ENCODE data around the gene DYNC1LI2. TPM values are rescaled to one million over a fixed set of nuclear protein-coding genes. Genes with fewer than 3 reads are reported as not detected.

The DYNC1LI2 gene
- total RNA-seq, 4 donors from 2014 or later: 102 to 212 (median 137) TPM

DNA sequence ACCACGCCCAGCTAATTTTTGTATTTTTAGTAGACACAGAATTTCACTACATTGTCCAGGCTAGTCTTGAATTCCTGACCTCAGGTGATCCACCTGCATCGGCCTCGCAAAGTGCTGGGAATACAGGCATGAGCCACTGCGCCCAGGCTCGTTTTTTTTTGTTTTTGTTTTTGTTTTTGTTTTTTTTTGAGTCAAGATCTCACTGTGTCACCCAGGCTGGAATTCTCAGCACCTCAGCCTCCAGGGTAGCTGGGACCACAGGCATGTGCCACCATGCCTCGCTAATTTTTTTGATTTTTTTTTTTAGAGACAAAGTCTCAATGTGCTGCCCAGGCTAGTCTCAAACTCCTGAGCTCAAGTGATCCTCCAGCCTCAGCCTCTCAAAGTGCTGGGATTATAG, 37.3 kb downstream of the DYNC1LI2 start:
- no peaks in the 10 kb centered on the region for H3K9me3 ChIP-seq
- peaks cover 4% of the 10 kb centered on the region for H3K4me1 ChIP-seq
- no peak overlapping the region for H3K4me3 ChIP-seq
- DNase-seq (ENCODE audit: low spot score in 2 of 2): no peak
- TF ChIP-seq, protein P1, sequence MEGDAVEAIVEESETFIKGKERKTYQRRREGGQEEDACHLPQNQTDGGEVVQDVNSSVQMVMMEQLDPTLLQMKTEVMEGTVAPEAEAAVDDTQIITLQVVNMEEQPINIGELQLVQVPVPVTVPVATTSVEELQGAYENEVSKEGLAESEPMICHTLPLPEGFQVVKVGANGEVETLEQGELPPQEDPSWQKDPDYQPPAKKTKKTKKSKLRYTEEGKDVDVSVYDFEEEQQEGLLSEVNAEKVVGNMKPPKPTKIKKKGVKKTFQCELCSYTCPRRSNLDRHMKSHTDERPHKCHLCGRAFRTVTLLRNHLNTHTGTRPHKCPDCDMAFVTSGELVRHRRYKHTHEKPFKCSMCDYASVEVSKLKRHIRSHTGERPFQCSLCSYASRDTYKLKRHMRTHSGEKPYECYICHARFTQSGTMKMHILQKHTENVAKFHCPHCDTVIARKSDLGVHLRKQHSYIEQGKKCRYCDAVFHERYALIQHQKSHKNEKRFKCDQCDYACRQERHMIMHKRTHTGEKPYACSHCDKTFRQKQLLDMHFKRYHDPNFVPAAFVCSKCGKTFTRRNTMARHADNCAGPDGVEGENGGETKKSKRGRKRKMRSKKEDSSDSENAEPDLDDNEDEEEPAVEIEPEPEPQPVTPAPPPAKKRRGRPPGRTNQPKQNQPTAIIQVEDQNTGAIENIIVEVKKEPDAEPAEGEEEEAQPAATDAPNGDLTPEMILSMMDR (IDR thresholded peaks at IDR 0.05): no peak
- no peak for TF ChIP-seq POLR2AphosphoS5 (IDR thresholded peaks at IDR 0.05)
- no peak for TF ChIP-seq POLR2A (IDR thresholded peaks at IDR 0.05)
- TF ChIP-seq EP300 (IDR thresholded peaks at IDR 0.05): no peak
- peaks cover 5% of the 10 kb centered on the region for H3K36me3 ChIP-seq
- 42% methylated on average over 6 of the region's 6 CpGs for WGBS
- H3K27me3 ChIP-seq: no peaks in the 10 kb centered on the region
- no peak overlapping the region for H3K27ac ChIP-seq

DNA sequence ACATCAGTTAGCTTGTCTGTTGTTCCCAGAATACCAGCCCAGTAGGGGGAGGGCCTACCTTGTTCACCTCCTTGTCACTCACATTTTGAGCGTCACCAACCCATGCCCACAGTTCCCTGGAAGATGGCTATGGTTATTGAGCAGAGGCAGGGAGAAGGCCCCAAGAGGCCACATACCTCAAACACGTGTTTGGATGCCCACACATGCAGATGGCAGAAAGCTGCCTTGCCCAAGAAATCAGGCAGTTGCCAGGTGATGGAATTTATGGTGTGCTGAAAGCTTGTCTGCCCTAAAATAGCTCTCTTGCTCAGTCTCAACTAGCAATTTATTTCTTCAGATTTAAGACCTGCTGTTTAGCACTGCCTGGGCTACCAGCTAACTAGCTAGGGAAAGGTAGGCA, 38.3 kb downstream of the DYNC1LI2 start:
- peak in 1 of 2 donors; percentile 38 for DNase-seq (ENCODE audit: low spot score in 2 of 2)
- WGBS: 36% methylated on average over 2 of the region's 2 CpGs
- Histone ChIP-seq H3K4me3 (no peak overlapping the region), H3K4me1 (peaks cover 4% of the 10 kb centered on the region), H3K27me3 (no peaks in the 10 kb centered on the region), H3K9me3 (no peaks in the 10 kb centered on the region), H3K27ac (no peak overlapping the region), H3K36me3 (peaks cover 3% of the 10 kb centered on the region)
- TF ChIP-seq EP300 (IDR thresholded peaks at IDR 0.05) (no peak), POLR2A (IDR thresholded peaks at IDR 0.05) (no peak), POLR2AphosphoS5 (IDR thresholded peaks at IDR 0.05) (no peak)
- TF ChIP-seq, protein P1 (IDR thresholded peaks at IDR 0.05): no peak

DNA sequence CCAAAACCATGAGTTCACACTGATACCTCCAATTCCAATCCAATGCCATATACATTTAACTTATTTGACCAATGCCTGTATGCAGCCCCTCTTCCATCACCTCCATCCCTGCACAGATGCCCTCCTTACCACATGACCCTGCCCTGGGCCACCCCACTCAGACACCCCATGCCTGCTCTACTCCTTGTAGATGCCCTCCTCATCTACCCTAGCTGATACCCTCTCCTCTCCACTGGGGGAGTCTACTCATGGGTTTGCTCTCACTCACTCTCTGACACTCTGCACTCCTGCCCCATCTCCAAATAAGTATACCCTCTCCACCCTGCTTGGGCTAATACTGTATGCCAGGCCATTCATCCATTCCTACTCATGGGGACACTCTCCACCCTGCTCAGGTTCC, 38.9 kb downstream of the DYNC1LI2 start:
- Histone ChIP-seq H3K27me3 (no peaks in the 10 kb centered on the region), H3K4me1 (peaks cover 5% of the 10 kb centered on the region), H3K36me3 (no peaks in the 10 kb centered on the region), H3K27ac (no peak overlapping the region), H3K9me3 (no peaks in the 10 kb centered on the region), H3K4me3 (no peak overlapping the region)
- no peak for DNase-seq (ENCODE audit: low spot score in 2 of 2)
- TF ChIP-seq, protein P1 (IDR thresholded peaks at IDR 0.05): no peak
- TF ChIP-seq POLR2A (IDR thresholded peaks at IDR 0.05): no peak
- TF ChIP-seq POLR2AphosphoS5 (IDR thresholded peaks at IDR 0.05): no peak
- no peak for TF ChIP-seq EP300 (IDR thresholded peaks at IDR 0.05)

DNA sequence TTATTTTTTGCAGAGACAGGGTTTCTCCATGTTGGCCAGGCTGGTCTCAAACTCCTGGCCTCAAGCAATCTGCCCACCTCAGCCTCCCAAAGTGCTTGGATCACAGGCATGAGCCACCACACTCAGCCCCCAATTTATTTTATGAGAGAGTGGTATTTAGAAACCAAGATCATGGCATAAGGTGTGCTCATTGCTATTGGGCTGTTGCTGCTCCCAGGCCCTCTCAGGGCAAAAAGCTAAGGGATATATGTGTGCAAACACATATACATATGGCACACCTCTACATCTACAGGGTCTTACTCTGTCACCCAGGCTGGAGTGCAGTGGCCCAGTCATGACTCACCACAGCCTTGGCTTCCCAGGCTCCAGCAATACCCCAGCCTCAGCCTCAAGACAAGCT, 39.8 kb downstream of the DYNC1LI2 start:
- Histone ChIP-seq H3K27ac (no peak overlapping the region), H3K9me3 (no peaks in the 10 kb centered on the region)
- TF ChIP-seq POLR2A (IDR thresholded peaks at IDR 0.05): no peak
- no peak for TF ChIP-seq POLR2AphosphoS5 (IDR thresholded peaks at IDR 0.05)
- no peak for TF ChIP-seq EP300 (IDR thresholded peaks at IDR 0.05)
- TF ChIP-seq, protein P1 (IDR thresholded peaks at IDR 0.05): no peak

DNA sequence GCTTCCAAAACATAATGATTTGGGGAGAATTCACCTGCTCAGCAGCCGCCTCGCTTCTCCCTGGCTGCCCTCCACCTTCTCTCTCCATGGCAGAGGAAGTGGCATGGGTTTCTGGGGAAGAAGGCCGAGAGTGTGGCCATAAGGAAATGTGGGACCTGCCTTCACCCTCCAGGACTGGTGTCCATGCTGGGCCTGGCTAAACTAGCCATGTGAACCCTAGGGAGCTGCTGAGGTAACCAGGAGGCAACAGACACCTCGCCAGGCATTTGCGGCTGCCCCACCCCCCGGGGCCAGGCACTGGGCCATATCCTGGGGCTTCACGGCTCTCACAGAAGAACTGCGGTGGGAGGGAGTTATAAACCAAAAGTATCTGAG, 44.9 kb downstream of the DYNC1LI2 start:
- Histone ChIP-seq H3K4me3 (peak overlapping the region; percentile 20), H3K27me3 (no peaks in the 10 kb centered on the region), H3K36me3 (no peaks in the 10 kb centered on the region), H3K4me1 (peaks cover 24% of the 10 kb centered on the region), H3K27ac (peak overlapping the region; percentile 40), H3K9me3 (no peaks in the 10 kb centered on the region)
- TF ChIP-seq, protein P1 (IDR thresholded peaks at IDR 0.05): no peak
- TF ChIP-seq POLR2AphosphoS5 (IDR thresholded peaks at IDR 0.05) (no peak), POLR2A (IDR thresholded peaks at IDR 0.05) (no peak), EP300 (IDR thresholded peaks at IDR 0.05) (no peak)
- WGBS: 57% methylated on average over 8 of the region's 8 CpGs
- DNase-seq (ENCODE audit: low spot score in 2 of 2): peak in 1 of 2 donors; percentile 51

More for the DNA sequence above, 39.8 kb downstream of the DYNC1LI2 start:
- no peaks in the 10 kb centered on the region for H3K36me3 ChIP-seq
- no peak overlapping the region for H3K4me3 ChIP-seq
- H3K4me1 ChIP-seq: peaks cover 8% of the 10 kb centered on the region
- no peaks in the 10 kb centered on the region for H3K27me3 ChIP-seq
- peak in 1 of 2 donors; percentile 5 for DNase-seq (ENCODE audit: low spot score in 2 of 2)

All from suprapubic skin (tissue), 4 donors.